ENCODE measurements around the gene CYSTM1.

DNA sequence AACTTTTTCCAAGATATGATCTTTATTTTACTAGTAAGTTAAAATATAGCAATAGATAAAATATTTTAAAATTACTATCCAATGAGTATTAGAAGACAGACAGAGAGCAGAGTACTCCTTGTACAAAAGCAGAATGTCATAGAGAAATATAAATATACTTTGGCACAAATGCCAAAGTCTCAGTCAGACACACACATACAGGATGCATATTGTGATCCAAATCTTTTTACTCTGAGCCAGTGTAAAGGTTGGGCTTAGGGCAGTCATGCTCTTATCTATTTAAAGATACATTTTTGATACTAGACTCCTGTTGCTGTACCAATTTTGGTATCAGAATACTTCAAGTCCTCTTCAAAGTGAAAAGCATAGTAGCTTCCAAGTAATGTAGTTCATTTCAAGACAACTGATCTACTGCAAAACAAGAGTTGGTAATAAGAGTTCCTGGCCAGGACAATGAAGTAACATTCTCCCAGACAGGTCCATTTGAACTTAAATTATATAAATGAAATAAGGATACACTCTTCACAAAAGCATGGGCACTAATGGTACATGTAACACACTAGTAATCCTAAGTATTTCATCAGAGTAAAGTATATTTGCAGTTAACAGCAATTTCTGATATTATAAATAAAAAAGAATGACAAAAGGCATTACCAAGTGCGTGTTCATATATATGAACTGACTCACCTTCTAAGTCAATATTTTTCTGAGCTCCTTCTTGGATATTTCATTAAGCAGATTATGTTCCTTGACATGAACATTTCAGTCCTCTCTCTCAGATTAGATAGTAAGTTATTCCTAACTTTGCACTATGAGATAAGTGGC, 117.4 kb downstream of the CYSTM1 start:
- TF ChIP-seq, protein P1, sequence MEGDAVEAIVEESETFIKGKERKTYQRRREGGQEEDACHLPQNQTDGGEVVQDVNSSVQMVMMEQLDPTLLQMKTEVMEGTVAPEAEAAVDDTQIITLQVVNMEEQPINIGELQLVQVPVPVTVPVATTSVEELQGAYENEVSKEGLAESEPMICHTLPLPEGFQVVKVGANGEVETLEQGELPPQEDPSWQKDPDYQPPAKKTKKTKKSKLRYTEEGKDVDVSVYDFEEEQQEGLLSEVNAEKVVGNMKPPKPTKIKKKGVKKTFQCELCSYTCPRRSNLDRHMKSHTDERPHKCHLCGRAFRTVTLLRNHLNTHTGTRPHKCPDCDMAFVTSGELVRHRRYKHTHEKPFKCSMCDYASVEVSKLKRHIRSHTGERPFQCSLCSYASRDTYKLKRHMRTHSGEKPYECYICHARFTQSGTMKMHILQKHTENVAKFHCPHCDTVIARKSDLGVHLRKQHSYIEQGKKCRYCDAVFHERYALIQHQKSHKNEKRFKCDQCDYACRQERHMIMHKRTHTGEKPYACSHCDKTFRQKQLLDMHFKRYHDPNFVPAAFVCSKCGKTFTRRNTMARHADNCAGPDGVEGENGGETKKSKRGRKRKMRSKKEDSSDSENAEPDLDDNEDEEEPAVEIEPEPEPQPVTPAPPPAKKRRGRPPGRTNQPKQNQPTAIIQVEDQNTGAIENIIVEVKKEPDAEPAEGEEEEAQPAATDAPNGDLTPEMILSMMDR (IDR thresholded peaks at IDR 0.05) = no peak
- TF ChIP-seq POLR2A (IDR thresholded peaks at IDR 0.05) = no peak
